WTC11 (cell line): Measurements from ENCODE around the gene POLA1. TPM values are rescaled to one million over a fixed set of nuclear protein-coding genes. Genes with fewer than 3 reads are reported as not detected.

Source experiments
- ATAC-seq: fragments of 200-7000 bp; cut with Tn5 transposase; 2 replicates; pipeline ENCODE4 v1.10.0; 2021; ENCODE audit warnings: mild to moderate bottlenecking, moderate library complexity
- CTCF ChIA-PET: fragments of 300-600 bp; sonication (Branson Sonifier 250); formaldehyde crosslinking; loops from one replicate; lab custom pipeline; 2021; ENCODE audit warnings: antibody characterized with exemption; lab: Charles Lee
- POLR2A ChIA-PET: fragments of 350-600 bp; sonication (Branson Sonifier 250); formaldehyde crosslinking; loops from one replicate; lab custom pipeline; 2021; ENCODE audit warnings: antibody characterized with exemption; lab: Charles Lee
- DNase-seq: peaks from one replicate; pipeline ENCODE4 v3.0.0; 2021; ENCODE audit warnings: low spot score
- H3K27ac Mint-ChIP-seq: 2 replicates; pipeline ENCODE4 v1.8.0; 2021; ENCODE audit warnings: mixed read lengths
- H3K27me3 Mint-ChIP-seq: 2 replicates; pipeline ENCODE4 v1.8.0; 2021; ENCODE audit warnings: low read depth, mild to moderate bottlenecking, moderate library complexity, mixed read lengths
- H3K36me3 Mint-ChIP-seq: 2 replicates; pipeline ENCODE4 v1.8.0; 2021; ENCODE audit warnings: mixed read lengths
- H3K4me1 Mint-ChIP-seq: 2 replicates; pipeline ENCODE4 v1.8.0; 2022; ENCODE audit warnings: mixed read lengths
- H3K4me3 Mint-ChIP-seq: 2 replicates; pipeline ENCODE4 v1.8.0; 2021; ENCODE audit warnings: mild to moderate bottlenecking, moderate library complexity, mixed read lengths
- H3K9me3 Mint-ChIP-seq: 2 replicates; pipeline ENCODE4 v1.8.0; 2021; ENCODE audit warnings: mixed read lengths
- CBFB ChIP-seq: sonication (generic); formaldehyde crosslinking; IDR thresholded peaks from 2 replicates; pipeline ENCODE4 v1.8.1; 2022; ENCODE audit warnings: mild to moderate bottlenecking, low read depth, missing genetic modification reagents
- CREM ChIP-seq: sonication (generic); formaldehyde crosslinking; IDR thresholded peaks from 2 replicates; pipeline ENCODE4 v1.8.1; 2022; ENCODE audit warnings: mild to moderate bottlenecking, missing genetic modification reagents, moderate library complexity
- ETV6 ChIP-seq: sonication (generic); formaldehyde crosslinking; IDR thresholded peaks from 2 replicates; pipeline ENCODE4 v1.8.1; 2022; ENCODE audit warnings: mild to moderate bottlenecking, missing genetic modification reagents
- FOXJ3 ChIP-seq: sonication (generic); formaldehyde crosslinking; IDR thresholded peaks from 2 replicates; pipeline ENCODE4 v1.9.0; 2021; ENCODE audit warnings: missing genetic modification reagents, mild to moderate bottlenecking, borderline replicate concordance
- FOXK1 ChIP-seq: sonication (generic); formaldehyde crosslinking; IDR thresholded peaks from 2 replicates; pipeline ENCODE4 v1.8.0; 2022; ENCODE audit warnings: mild to moderate bottlenecking, moderate library complexity, missing genetic modification reagents
- IRF2 ChIP-seq: sonication (generic); formaldehyde crosslinking; IDR thresholded peaks from 2 replicates; pipeline ENCODE4 v1.8.0; 2022; ENCODE audit warnings: low read depth, missing genetic modification reagents, borderline replicate concordance
- KAT7 ChIP-seq: sonication (generic); formaldehyde crosslinking; IDR thresholded peaks from 2 replicates; pipeline ENCODE4 v1.8.1; 2023; ENCODE audit warnings: missing genetic modification reagents, mild to moderate bottlenecking, borderline replicate concordance
- NFYB ChIP-seq: sonication (generic); formaldehyde crosslinking; conservative IDR thresholded peaks from 2 replicates; pipeline ENCODE4 v1.8.0; 2022; ENCODE audit warnings: low read depth, missing genetic modification reagents
- RORB ChIP-seq: fragments of 250-450 bp; sonication (Bioruptor Pico); IDR thresholded peaks from 2 replicates; pipeline ENCODE4 v1.9.0; 2021; ENCODE audit warnings: mild to moderate bottlenecking
- TEAD4 ChIP-seq: sonication (generic); formaldehyde crosslinking; IDR thresholded peaks from 2 replicates; pipeline ENCODE4 v1.8.0; 2022; ENCODE audit warnings: mild to moderate bottlenecking, missing genetic modification reagents
- ZNF232 ChIP-seq: sonication (generic); formaldehyde crosslinking; IDR thresholded peaks from 2 replicates; pipeline ENCODE4 v1.8.0; 2022; ENCODE audit warnings: mild to moderate bottlenecking, missing genetic modification reagents
- total RNA-seq: library from RNA; stranded (reverse); gene quantifications from 3 replicates; pipeline ENCODE4 v1.2.3, GENCODE V29; 2021
- TF ChIP-seq, protein P1 (sequence below): sonication (generic); formaldehyde crosslinking; IDR thresholded peaks from 2 replicates; pipeline ENCODE4 v1.8.1; 2022; ENCODE audit warnings: missing genetic modification reagents, borderline replicate concordance
- TF ChIP-seq, protein P2 (sequence below): sonication (generic); formaldehyde crosslinking; IDR thresholded peaks from 2 replicates; pipeline ENCODE4 v1.8.1; 2022; ENCODE audit warnings: mild to moderate bottlenecking, missing genetic modification reagents, moderate library complexity, borderline replicate concordance
- TF ChIP-seq, protein P3 (sequence below): sonication (generic); formaldehyde crosslinking; IDR thresholded peaks from 2 replicates; pipeline ENCODE4 v1.8.1; 2023; ENCODE audit warnings: mild to moderate bottlenecking, missing genetic modification reagents, moderate library complexity
- TF ChIP-seq, protein P4 (sequence below): sonication (generic); formaldehyde crosslinking; IDR thresholded peaks from 2 replicates; pipeline ENCODE4 v1.8.0; 2022; ENCODE audit warnings: mild to moderate bottlenecking, missing genetic modification reagents
- TF ChIP-seq, protein P5 (sequence below): fragments of 250-450 bp; sonication (Bioruptor Pico); IDR thresholded peaks from 2 replicates; pipeline ENCODE4 v1.9.0; 2021; ENCODE audit warnings: mild to moderate bottlenecking, borderline replicate concordance
- TF ChIP-seq, protein P6 (sequence below): fragments of 250-450 bp; sonication (Bioruptor Pico); conservative IDR thresholded peaks from 2 replicates; pipeline ENCODE4 v1.9.0; 2021; ENCODE audit warnings: mild to moderate bottlenecking
- TF ChIP-seq, protein P7 (sequence below): fragments of 250-450 bp; sonication (Bioruptor Pico); IDR thresholded peaks from 2 replicates; pipeline ENCODE4 v2.1.2; 2022; ENCODE audit warnings: mild to moderate bottlenecking, moderate library complexity

Gene POLA1
- total RNA-seq, 1 experiment from 2014 or later, result 29.9 TPM

DNA sequence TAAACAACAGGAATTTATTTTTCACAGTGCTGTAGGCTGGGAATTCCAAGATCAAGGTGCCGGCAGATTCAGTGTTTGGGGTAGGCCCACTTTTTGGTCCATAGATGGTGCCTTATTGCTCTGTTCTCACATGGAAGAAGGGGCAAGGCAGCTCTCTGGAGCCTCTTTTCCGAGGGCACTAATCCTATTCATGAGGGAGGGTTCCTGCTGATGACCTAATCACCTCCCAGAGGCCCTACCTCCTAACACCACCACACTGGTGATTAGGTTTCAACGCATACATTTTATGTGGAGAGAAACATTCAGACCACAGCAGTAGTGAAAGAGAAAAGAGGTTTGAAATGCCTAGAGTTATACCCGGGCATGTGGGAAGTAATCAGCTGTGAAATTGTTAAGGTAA is 1.4 kb upstream of the POLA1 start (continued):
- TF ChIP-seq, protein P1, sequence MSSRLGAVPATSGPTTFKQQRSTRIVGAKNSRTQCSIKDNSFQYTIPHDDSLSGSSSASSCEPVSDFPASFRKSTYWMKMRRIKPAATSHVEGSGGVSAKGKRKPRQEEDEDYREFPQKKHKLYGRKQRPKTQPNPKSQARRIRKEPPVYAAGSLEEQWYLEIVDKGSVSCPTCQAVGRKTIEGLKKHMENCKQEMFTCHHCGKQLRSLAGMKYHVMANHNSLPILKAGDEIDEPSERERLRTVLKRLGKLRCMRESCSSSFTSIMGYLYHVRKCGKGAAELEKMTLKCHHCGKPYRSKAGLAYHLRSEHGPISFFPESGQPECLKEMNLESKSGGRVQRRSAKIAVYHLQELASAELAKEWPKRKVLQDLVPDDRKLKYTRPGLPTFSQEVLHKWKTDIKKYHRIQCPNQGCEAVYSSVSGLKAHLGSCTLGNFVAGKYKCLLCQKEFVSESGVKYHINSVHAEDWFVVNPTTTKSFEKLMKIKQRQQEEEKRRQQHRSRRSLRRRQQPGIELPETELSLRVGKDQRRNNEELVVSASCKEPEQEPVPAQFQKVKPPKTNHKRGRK (CRISPR knock-in tag), result no peak
- TF ChIP-seq ETV6 (no peak), KAT7 (CRISPR knock-in tag) (no peak), IRF2 (no peak), FOXK1 (CRISPR knock-in tag) (no peak)
- TF ChIP-seq, protein P2, sequence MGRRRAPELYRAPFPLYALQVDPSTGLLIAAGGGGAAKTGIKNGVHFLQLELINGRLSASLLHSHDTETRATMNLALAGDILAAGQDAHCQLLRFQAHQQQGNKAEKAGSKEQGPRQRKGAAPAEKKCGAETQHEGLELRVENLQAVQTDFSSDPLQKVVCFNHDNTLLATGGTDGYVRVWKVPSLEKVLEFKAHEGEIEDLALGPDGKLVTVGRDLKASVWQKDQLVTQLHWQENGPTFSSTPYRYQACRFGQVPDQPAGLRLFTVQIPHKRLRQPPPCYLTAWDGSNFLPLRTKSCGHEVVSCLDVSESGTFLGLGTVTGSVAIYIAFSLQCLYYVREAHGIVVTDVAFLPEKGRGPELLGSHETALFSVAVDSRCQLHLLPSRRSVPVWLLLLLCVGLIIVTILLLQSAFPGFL (CRISPR knock-in tag), result no peak
- TF ChIP-seq, protein P3, sequence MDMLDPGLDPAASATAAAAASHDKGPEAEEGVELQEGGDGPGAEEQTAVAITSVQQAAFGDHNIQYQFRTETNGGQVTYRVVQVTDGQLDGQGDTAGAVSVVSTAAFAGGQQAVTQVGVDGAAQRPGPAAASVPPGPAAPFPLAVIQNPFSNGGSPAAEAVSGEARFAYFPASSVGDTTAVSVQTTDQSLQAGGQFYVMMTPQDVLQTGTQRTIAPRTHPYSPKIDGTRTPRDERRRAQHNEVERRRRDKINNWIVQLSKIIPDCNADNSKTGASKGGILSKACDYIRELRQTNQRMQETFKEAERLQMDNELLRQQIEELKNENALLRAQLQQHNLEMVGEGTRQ (CRISPR knock-in tag), result no peak
- TF ChIP-seq, protein P4, sequence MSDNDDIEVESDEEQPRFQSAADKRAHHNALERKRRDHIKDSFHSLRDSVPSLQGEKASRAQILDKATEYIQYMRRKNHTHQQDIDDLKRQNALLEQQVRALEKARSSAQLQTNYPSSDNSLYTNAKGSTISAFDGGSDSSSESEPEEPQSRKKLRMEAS, result no peak
- TF ChIP-seq, all 79 proteins: peak for 0

DNA sequence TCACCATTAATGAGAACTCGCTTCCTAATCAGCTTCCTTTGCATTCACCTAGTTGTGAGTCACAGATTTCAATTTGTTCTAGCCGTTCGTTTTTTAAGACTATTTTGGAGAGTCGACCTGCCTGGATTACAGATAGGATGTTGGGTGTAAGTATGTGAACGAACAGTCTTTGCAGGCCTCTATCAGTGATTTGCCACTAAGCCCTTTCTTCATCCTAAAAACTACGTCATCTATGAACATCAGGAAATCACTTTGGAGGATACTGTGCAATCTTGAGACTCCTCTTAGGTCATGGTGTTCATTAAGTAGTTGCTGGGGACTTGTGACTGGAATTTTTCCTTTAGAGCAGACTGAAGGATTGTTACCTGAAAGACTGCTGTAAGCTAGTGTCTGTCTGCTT is 1.1 kb downstream of the POLA1 start:
- ATAC-seq, result no peak
- H3K36me3 Mint-ChIP-seq, result peaks cover 2% of the 10 kb centered on the region
- H3K4me1 Mint-ChIP-seq, result peaks cover 24% of the 10 kb centered on the region
- TF ChIP-seq NFYB (CRISPR knock-in tag) (no peak), ZNF232 (CRISPR knock-in tag) (no peak), FOXJ3 (CRISPR knock-in tag) (no peak), CREM (CRISPR knock-in tag) (no peak)
- TF ChIP-seq, protein P5, sequence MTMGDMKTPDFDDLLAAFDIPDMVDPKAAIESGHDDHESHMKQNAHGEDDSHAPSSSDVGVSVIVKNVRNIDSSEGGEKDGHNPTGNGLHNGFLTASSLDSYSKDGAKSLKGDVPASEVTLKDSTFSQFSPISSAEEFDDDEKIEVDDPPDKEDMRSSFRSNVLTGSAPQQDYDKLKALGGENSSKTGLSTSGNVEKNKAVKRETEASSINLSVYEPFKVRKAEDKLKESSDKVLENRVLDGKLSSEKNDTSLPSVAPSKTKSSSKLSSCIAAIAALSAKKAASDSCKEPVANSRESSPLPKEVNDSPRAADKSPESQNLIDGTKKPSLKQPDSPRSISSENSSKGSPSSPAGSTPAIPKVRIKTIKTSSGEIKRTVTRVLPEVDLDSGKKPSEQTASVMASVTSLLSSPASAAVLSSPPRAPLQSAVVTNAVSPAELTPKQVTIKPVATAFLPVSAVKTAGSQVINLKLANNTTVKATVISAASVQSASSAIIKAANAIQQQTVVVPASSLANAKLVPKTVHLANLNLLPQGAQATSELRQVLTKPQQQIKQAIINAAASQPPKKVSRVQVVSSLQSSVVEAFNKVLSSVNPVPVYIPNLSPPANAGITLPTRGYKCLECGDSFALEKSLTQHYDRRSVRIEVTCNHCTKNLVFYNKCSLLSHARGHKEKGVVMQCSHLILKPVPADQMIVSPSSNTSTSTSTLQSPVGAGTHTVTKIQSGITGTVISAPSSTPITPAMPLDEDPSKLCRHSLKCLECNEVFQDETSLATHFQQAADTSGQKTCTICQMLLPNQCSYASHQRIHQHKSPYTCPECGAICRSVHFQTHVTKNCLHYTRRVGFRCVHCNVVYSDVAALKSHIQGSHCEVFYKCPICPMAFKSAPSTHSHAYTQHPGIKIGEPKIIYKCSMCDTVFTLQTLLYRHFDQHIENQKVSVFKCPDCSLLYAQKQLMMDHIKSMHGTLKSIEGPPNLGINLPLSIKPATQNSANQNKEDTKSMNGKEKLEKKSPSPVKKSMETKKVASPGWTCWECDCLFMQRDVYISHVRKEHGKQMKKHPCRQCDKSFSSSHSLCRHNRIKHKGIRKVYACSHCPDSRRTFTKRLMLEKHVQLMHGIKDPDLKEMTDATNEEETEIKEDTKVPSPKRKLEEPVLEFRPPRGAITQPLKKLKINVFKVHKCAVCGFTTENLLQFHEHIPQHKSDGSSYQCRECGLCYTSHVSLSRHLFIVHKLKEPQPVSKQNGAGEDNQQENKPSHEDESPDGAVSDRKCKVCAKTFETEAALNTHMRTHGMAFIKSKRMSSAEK (CRISPR knock-in tag), result no peak
- TF ChIP-seq, protein P3 (CRISPR knock-in tag), result no peak
- POLR2A ChIA-PET, result no interaction called here
- CTCF ChIA-PET, result no interaction called here
- no peaks in the 10 kb centered on the region for H3K9me3 Mint-ChIP-seq
- H3K27me3 Mint-ChIP-seq, result no peaks in the 10 kb centered on the region
- DNase-seq, result no peak
- peak overlapping the region; percentile 84 for H3K4me3 Mint-ChIP-seq
- peak overlapping the region; percentile 78 for H3K27ac Mint-ChIP-seq

DNA sequence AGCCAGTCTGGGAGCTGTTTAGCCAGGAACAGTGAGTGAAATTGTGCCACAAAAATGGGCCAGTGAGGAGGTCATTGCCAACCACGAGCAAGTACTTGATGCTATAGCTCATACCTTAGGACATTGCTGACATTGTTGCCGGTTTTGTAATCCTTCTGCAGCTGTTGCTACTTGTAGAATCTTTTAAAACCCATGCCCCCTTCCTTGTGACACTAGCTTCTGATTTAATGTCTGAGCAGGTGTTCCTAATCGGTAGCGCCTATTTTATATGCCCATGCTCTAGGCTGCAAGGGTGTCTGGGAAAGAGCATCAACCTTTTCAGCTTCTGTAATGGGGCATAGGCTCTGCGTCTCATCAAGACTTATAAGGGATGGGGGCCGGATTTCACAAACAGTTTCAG is 2.6 kb downstream of the POLA1 start:
- H3K27me3 Mint-ChIP-seq, result no peaks in the 10 kb centered on the region
- 0 out of 2 replicates have a peak overlapping the region, but pooled peaks have one; percentile 8 for H3K4me3 Mint-ChIP-seq
- POLR2A ChIA-PET, result no interaction called here
- H3K4me1 Mint-ChIP-seq, result peaks cover 24% of the 10 kb centered on the region
- ATAC-seq (no peak), DNase-seq (no peak)
- peaks cover 7% of the 10 kb centered on the region for H3K36me3 Mint-ChIP-seq
- H3K9me3 Mint-ChIP-seq, result no peaks in the 10 kb centered on the region
- peak overlapping the region; percentile 32; the same call in 1 of the 2 replicates for H3K27ac Mint-ChIP-seq
- CTCF ChIA-PET, result no interaction called here
- TF ChIP-seq, protein P6, sequence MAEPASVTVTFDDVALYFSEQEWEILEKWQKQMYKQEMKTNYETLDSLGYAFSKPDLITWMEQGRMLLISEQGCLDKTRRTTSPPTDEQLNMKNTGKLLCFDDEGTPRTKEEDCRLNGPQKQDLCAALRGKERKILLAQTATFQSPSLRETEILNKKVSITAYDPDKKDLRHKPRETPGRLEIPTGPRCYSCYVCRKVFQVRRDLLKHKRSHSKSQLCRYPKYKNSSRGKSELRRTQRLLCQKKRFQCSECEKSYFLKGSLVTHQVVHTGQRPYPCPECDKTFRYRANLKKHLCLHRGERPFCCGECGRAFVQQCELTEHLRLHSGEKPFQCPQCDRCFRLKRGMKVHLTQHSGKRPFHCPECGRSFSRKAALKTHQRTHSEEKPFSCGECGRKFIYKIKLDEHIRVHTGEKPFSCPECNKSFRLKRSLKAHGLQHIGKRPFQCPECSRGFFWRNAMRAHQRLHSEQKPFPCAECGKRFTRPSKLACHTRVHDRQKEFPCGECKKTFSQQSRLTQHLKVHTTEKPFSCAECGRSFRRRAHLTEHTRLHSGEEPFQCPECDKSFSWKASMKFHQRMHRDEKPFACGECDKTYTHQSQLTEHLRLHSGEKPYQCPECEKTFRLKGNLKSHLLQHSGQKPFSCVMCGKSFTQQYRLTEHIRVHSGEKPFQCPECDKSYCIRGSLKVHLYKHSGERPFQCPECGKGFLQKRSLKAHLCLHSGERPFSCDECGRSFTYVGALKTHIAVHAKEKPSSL (CRISPR knock-in tag), result no peak
- TF ChIP-seq TEAD4, result no peak
- no peak for TF ChIP-seq RORB (CRISPR knock-in tag)
- TF ChIP-seq CBFB (CRISPR knock-in tag), result no peak
- TF ChIP-seq, protein P7, sequence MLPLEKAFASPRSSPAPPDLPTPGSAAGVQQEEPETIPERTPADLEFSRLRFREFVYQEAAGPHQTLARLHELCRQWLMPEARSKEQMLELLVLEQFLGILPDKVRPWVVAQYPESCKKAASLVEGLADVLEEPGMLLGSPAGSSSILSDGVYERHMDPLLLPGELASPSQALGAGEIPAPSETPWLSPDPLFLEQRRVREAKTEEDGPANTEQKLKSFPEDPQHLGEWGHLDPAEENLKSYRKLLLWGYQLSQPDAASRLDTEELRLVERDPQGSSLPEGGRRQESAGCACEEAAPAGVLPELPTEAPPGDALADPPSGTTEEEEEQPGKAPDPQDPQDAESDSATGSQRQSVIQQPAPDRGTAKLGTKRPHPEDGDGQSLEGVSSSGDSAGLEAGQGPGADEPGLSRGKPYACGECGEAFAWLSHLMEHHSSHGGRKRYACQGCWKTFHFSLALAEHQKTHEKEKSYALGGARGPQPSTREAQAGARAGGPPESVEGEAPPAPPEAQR (CRISPR knock-in tag), result no peak
